Measurements from ENCODE around the gene VCP. TPM values are rescaled to one million over a fixed set of nuclear protein-coding genes. Genes with fewer than 3 reads are reported as not detected.

The VCP gene
- polyA plus RNA-seq (2011; rRNA removed), result 305 and 333 TPM in 2 replicates
- polyA minus RNA-seq (2011; rRNA and poly(A)+ RNA removed), result 230 and 336 TPM in 2 replicates

GRCh38 chr9:35072461-35073278 lies at the start of gene VCP:
VCP (minus strand) TSS chr9:35072625; CDS start chr9:35072353, 272 bp downstream.
- POLR2A ChIA-PET, result interaction anchor here (0.5 to 2.1 kb wide), 5 partner anchors 7 to 673 kb away, joined by 3 to 40 read pairs (median 12); partner anchors contain the start of gene FANCG
- Histone ChIP-seq H3K36me3 (ENCODE audit: control insufficient read depth, insufficient read depth, low read length) (peaks cover 3% of the 10 kb centered on the region; the same call in 1 of the 2 replicates), H3K4me3 (ENCODE audit: low read depth, low read length) (peak within 1 kb of the TSS; percentile 65), H3K27me3 (ENCODE audit: control insufficient read depth, insufficient read depth, low read length) (no peaks in the 10 kb centered on the region)
- no peak for TF ChIP-seq CTCF (IDR thresholded peaks at IDR 0.05; ENCODE audit: insufficient read depth, low read depth, low read length)
- peak; percentile 96 for DNase-seq (ENCODE audit: low read depth)
- CTCF ChIA-PET, result interaction anchor here (0.7 to 1.6 kb wide), 9 partner anchors 7 to 173 kb away, joined by 3 to 7 read pairs (median 3); partner anchors contain the start of genes FANCG and STOML2

- POLR2A ChIA-PET, result interaction anchor here (1.0 kb wide), 1 partner anchor 268 kb away, joined by 4 read pairs; no protein-coding TSS in a partner anchor
- peak overlapping the region; percentile 62 for H3K4me3 ChIP-seq (ENCODE audit: low read depth, low read length)
- no peaks in the 10 kb centered on the region for H3K27me3 ChIP-seq (ENCODE audit: control insufficient read depth, insufficient read depth, low read length)
- H3K36me3 ChIP-seq (ENCODE audit: control insufficient read depth, insufficient read depth, low read length), result no peaks in the 10 kb centered on the region
- peak; percentile 93 for TF ChIP-seq CTCF (IDR thresholded peaks at IDR 0.05; ENCODE audit: insufficient read depth, low read depth, low read length)
- CTCF ChIA-PET, result interaction anchor here (0.6 to 3.4 kb wide), 23 partner anchors 10 to 530 kb away, joined by 3 to 29 read pairs (median 5); partner anchors contain the start of gene UNC13B
- DNase-seq (ENCODE audit: low read depth), result peak; percentile 64
Observed at GRCh38 chr9:35116898-35117551, 44.6 kb upstream of the VCP start.

GRCh38 chr9:35116539-35116897 lies 44.1 kb upstream of the VCP start:
- ChIA-PET POLR2A (interaction anchor here (1.0 kb wide), 1 partner anchor 268 kb away, joined by 4 read pairs; no protein-coding TSS in a partner anchor), CTCF (interaction anchor here (0.8 to 3.4 kb wide), 27 partner anchors 11 to 530 kb away, joined by 3 to 29 read pairs (median 4); partner anchors contain the start of gene UNC13B)
- Histone ChIP-seq H3K36me3 (ENCODE audit: control insufficient read depth, insufficient read depth, low read length) (no peaks in the 10 kb centered on the region), H3K4me3 (ENCODE audit: low read depth, low read length) (peak overlapping the region; percentile 62), H3K27me3 (ENCODE audit: control insufficient read depth, insufficient read depth, low read length) (no peaks in the 10 kb centered on the region)
- no peak for TF ChIP-seq CTCF (IDR thresholded peaks at IDR 0.05; ENCODE audit: insufficient read depth, low read depth, low read length)
- no peak for DNase-seq (ENCODE audit: low read depth)

- Histone ChIP-seq H3K4me3 (ENCODE audit: low read depth, low read length) (peak within 1 kb of the TSS; percentile 62), H3K36me3 (ENCODE audit: control insufficient read depth, insufficient read depth, low read length) (no peaks in the 10 kb centered on the region), H3K27me3 (ENCODE audit: control insufficient read depth, insufficient read depth, low read length) (no peaks in the 10 kb centered on the region)
- no peak for TF ChIP-seq CTCF (IDR thresholded peaks at IDR 0.05; ENCODE audit: insufficient read depth, low read depth, low read length)
- ChIA-PET POLR2A (interaction anchor here (0.6 to 0.8 kb wide), 2 partner anchors 23 to 36 kb away, joined by 3 read pairs; partner anchors contain the start of gene FANCG), CTCF (interaction anchor here (0.6 to 3.4 kb wide), 22 partner anchors 14 to 531 kb away, joined by 3 to 29 read pairs (median 4); no protein-coding TSS in a partner anchor)
- peak; percentile 83 for DNase-seq (ENCODE audit: low read depth)
Observed at GRCh38 chr9:35115680-35116538, 43.5 kb upstream of the VCP start, which contains the start of gene ATOSB. ATOSB (minus strand) TSS chr9:35115862; CDS start chr9:35108274, 7,588 bp downstream.

Data from BJ (cell line).